IMR-90 (cell line): ENCODE measurements around the gene TRAF3. TPM values are rescaled to one million over a fixed set of nuclear protein-coding genes. Genes with fewer than 3 reads are reported as not detected.

Experiments used
- ATAC-seq: fragments of 200-7000 bp; cut with Tn5 transposase; 2 replicates; pipeline ENCODE4 v1.9.1; 2020; ENCODE audit warnings: low read depth, mild to moderate bottlenecking, moderate library complexity
- BruUV-seq: library from RNA; stranded (reverse); fragments of 400-500 nt; replicated peaks from 2 replicates; lab custom pipeline; 2021; lab: Mats Ljungman, UMichigan
- CTCF ChIA-PET: fragments of 300-600 bp; formaldehyde crosslinking; extraction: SDS; loops from one replicate; lab custom pipeline; 2021; ENCODE audit warnings: antibody characterized with exemption; lab: Yijun Ruan, JAX
- POLR2A ChIA-PET: fragments of 300-600 bp; sonication (Branson Sonifier 250); formaldehyde crosslinking; loops from one replicate; lab custom pipeline; 2022; ENCODE audit warnings: antibody characterized with exemption; ENCODE audit not compliant: unreplicated experiment; lab: Charles Lee
- DNase-seq: peaks from one replicate; pipeline ENCODE4 v3.0.0; 2013
- H2AFZ ChIP-seq: replicated peaks from 2 replicates; pipeline ENCODE3; 2013; ENCODE audit warnings: low read length, mild to moderate bottlenecking; ENCODE audit not compliant: poor library complexity
- H2AK5ac ChIP-seq: 2 replicates; pipeline ENCODE4 v1.6.1; 2013; ENCODE audit warnings: low read depth, low read length, inconsistent platforms
- H2AK9ac ChIP-seq: replicated peaks from 2 replicates; pipeline ENCODE3; 2013; ENCODE audit warnings: mild to moderate bottlenecking, low read depth, low read length, moderate library complexity; ENCODE audit not compliant: poor library complexity
- H2BK120ac ChIP-seq: 2 replicates; pipeline ENCODE4 v1.6.1; 2013; ENCODE audit warnings: low read depth, low read length, inconsistent platforms
- H2BK15ac ChIP-seq: 3 replicates; pipeline ENCODE4 v1.6.1; 2013; ENCODE audit warnings: low read depth, low read length, inconsistent platforms
- H2BK20ac ChIP-seq: 2 replicates; pipeline ENCODE4 v1.6.1; 2013; ENCODE audit warnings: low read depth, mild to moderate bottlenecking, inconsistent platforms, low read length, moderate library complexity
- H2BK5ac ChIP-seq: 2 replicates; pipeline ENCODE4 v1.6.1; 2013; ENCODE audit warnings: mild to moderate bottlenecking, low read depth, low read length, inconsistent platforms; ENCODE audit not compliant: poor library complexity, severe bottlenecking
- H3K14ac ChIP-seq: replicated peaks from 2 replicates; pipeline ENCODE4 v1.6.1; 2013; ENCODE audit warnings: low read depth, low read length, inconsistent platforms
- H3K18ac ChIP-seq: 2 replicates; pipeline ENCODE4 v1.6.1; 2013; ENCODE audit warnings: low read depth, low read length, control low read depth
- H3K23ac ChIP-seq: 2 replicates; pipeline ENCODE4 v1.6.1; 2013; ENCODE audit warnings: low read depth, low read length, inconsistent platforms
- H3K27ac ChIP-seq: 2 replicates; pipeline ENCODE4 v1.5.1; 2013; ENCODE audit warnings: mild to moderate bottlenecking, control low read depth, low read length; ENCODE audit not compliant: insufficient read depth
- H3K27me3 ChIP-seq: 2 replicates; pipeline ENCODE4 v1.6.1; 2013; ENCODE audit warnings: low read length; ENCODE audit not compliant: control insufficient read depth, insufficient read depth
- H3K36me3 ChIP-seq: 2 replicates; pipeline ENCODE4 v1.6.1; 2013; ENCODE audit warnings: low read length, mixed read lengths; ENCODE audit not compliant: control insufficient read depth, insufficient read depth
- H3K4ac ChIP-seq: 2 replicates; pipeline ENCODE4 v1.6.1; 2013; ENCODE audit warnings: low read depth, low read length, inconsistent platforms
- H3K4me1 ChIP-seq: 2 replicates; pipeline ENCODE4 v1.6.1; 2013; ENCODE audit warnings: low read length, mixed read lengths; ENCODE audit not compliant: control insufficient read depth, insufficient read depth
- H3K4me2 ChIP-seq: 2 replicates; pipeline ENCODE4 v1.6.1; 2013; ENCODE audit warnings: low read depth, mild to moderate bottlenecking, control low read depth, low read length, moderate library complexity
- H3K4me3 ChIP-seq: 2 replicates; pipeline ENCODE4 v1.5.1; 2013; ENCODE audit warnings: low read depth, mild to moderate bottlenecking, control low read depth, low read length, moderate library complexity; ENCODE audit not compliant: insufficient read depth
- H3K56ac ChIP-seq: 2 replicates; pipeline ENCODE4 v1.6.1; 2013; ENCODE audit warnings: low read length, inconsistent platforms; ENCODE audit not compliant: insufficient read depth; ENCODE audit errors: extremely low read depth
- H3K79me1 ChIP-seq, 2 experiments: 2 replicates each; pipeline ENCODE4 v1.6.1; 2013; ENCODE audit warnings: low read length in 2 of 2, inconsistent platforms in 1 of 2, low read depth in 1 of 2
- H3K9ac ChIP-seq: 2 replicates; pipeline ENCODE4 v1.6.1; 2013; ENCODE audit warnings: low read depth, low read length, control low read depth
- H3K9me1 ChIP-seq: 2 replicates; pipeline ENCODE4 v1.6.1; 2013; ENCODE audit warnings: low read length, inconsistent platforms; ENCODE audit not compliant: insufficient read depth
- H3K9me3 ChIP-seq: 2 replicates; pipeline ENCODE4 v1.6.1; 2013; ENCODE audit warnings: low read length; ENCODE audit not compliant: control insufficient read depth, insufficient read depth
- H4K20me1 ChIP-seq: 2 replicates; pipeline ENCODE4 v1.6.1; 2013; ENCODE audit warnings: low read length, inconsistent platforms; ENCODE audit not compliant: insufficient read depth
- H4K5ac ChIP-seq: 2 replicates; pipeline ENCODE4 v1.6.1; 2013; ENCODE audit warnings: mild to moderate bottlenecking, low read depth, low read length, control low read depth
- H4K8ac ChIP-seq, 2 experiments: 2 replicates each; pipeline ENCODE4 v1.6.1; 2013; ENCODE audit warnings: low read depth in 2 of 2, low read length in 2 of 2, control low read depth in 1 of 2, inconsistent platforms in 1 of 2
- H4K91ac ChIP-seq: 2 replicates; pipeline ENCODE4 v1.6.1; 2013; ENCODE audit warnings: low read depth, low read length, inconsistent platforms; ENCODE audit not compliant: insufficient read depth
- BHLHE40 ChIP-seq: fragments of 150-350 bp; IDR thresholded peaks from 2 replicates; pipeline ENCODE4 v1.6.1; 2016; ENCODE audit warnings: mild to moderate bottlenecking, low read depth, low read length
- CEBPB ChIP-seq: IDR thresholded peaks from 2 replicates; pipeline ENCODE4 v1.6.1; 2012; ENCODE audit warnings: low read depth, low read length, improper control_type of control experiment
- FOS ChIP-seq: fragments of 150-350 bp; IDR thresholded peaks from 2 replicates; pipeline ENCODE4 v1.6.1; 2016; ENCODE audit warnings: low read depth, low read length
- MAFK ChIP-seq: IDR thresholded peaks from 2 replicates; pipeline ENCODE4 v1.6.1; 2012; ENCODE audit warnings: low read depth, low read length, improper control_type of control experiment
- MXI1 ChIP-seq: IDR thresholded peaks from 2 replicates; pipeline ENCODE4 v1.6.1; 2012; ENCODE audit warnings: low read depth, mild to moderate bottlenecking, low read length, moderate library complexity, borderline replicate concordance
- RAD21 ChIP-seq: IDR thresholded peaks from 2 replicates; pipeline ENCODE4 v1.6.1; 2012; ENCODE audit warnings: low read length, improper control_type of control experiment
- RFX5 ChIP-seq: IDR thresholded peaks from 2 replicates; pipeline ENCODE4 v1.8.0; 2012; ENCODE audit warnings: low read depth, mild to moderate bottlenecking, low read length, moderate library complexity
- SMC3 ChIP-seq: fragments of 150-350 bp; IDR thresholded peaks from 2 replicates; pipeline ENCODE4 v1.6.1; 2016; ENCODE audit warnings: low read depth, mild to moderate bottlenecking, antibody characterized with exemption, low read length, moderate library complexity
- WGBS, 2 experiments: methylation state at CpG; one replicate each; pipeline versions ENCODE4 v1.1.5 to v1.1.7; 2013; ENCODE audit warnings: missing lambda C conversion rate in 2 of 2; ENCODE audit not compliant: insufficient read length in 1 of 2; ENCODE audit errors: extremely low coverage in 2 of 2; 5-methylcytosine and 5-hydroxymethylcytosine counted together
- dilution Hi-C: fragments of 300-500 bp; cut with HindIII; formaldehyde crosslinking; loops from one replicate; pipeline ENCODE4 v1.14.3; 2018; ENCODE audit warnings: low sequenced_read_pairs; ENCODE audit not compliant: unreplicated experiment
- in situ Hi-C: fragments of 300-500 bp; cut with MboI; formaldehyde crosslinking; loops from 3 replicates; pipeline ENCODE4 v1.14.3; 2019; ENCODE audit warnings: low sequenced_read_pairs, inconsistent platforms, mixed read lengths
- intact Hi-C: fragments of 100-400 bp; cut with micrococcal nuclease; formaldehyde crosslinking; loops from 2 replicates; pipeline ENCODE4 v1.10.0; 2022
- polyA plus RNA-seq, 3 experiments: library from polyadenylated mRNA; depleted of rRNA; stranded (reverse); fragments of >200 nt; gene quantifications; 2 replicates each; pipeline ENCODE4 v1.2.3, GENCODE V29; 2012; ENCODE audit warnings: low replicate concordance in 1 of 3
- total RNA-seq: library from RNA; depleted of rRNA; stranded (reverse); fragments of >200 nt; gene quantifications from 2 replicates; pipeline ENCODE4 v1.2.3, GENCODE V29; 2012
- TF ChIP-seq, protein P1 (sequence below): conservative IDR thresholded peaks from 2 replicates; pipeline ENCODE4 v1.5.1; 2012; ENCODE audit warnings: mild to moderate bottlenecking, low read depth, low read length, improper control_type of control experiment

The TRAF3 gene
- total and polyA plus RNA-seq, 2 of the 4 experiments (the other 2 are of a cell fraction), result 21.2 to 25.3 TPM

DNA sequence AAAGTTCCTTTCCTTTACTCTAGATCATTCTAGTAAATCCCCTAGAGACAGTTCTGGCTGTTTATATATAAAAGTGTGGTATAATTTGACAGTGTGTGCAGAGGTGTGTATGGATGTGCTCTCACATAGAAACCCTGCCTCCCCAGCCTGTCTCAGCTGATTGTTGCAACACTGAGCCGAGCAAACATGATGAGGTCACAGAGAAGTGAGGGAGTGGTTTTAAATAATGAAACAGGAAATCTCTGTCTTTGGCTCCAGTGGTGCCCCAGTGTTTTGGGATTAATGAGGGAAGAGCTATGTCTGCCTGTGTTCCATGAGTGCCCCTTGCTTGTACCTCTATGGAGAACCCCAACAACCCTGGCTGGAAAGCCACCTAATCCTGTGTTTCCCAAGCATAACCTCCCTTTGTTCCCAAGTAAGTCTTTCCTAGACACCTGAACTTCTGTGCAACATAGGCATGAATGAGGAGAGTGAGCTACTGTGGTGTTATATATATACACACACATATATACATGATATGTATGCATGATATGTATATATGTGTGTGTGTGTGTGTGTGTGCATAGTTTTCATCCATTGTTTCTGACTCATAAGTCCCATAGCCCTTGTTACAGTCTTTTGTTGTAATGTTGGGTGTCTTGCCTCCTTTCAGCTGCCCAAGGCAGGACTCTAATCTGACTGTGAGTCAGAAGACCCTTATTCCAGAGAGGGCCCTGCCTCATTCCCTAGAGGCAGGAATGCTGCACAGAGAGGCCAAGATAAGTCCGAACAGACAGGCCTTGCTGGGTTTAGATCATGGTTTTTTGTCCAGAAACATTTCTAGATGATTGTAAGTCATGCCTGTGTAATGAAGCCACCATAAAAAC, 18.0 kb downstream of the TRAF3 start:
- TF ChIP-seq, protein P1, sequence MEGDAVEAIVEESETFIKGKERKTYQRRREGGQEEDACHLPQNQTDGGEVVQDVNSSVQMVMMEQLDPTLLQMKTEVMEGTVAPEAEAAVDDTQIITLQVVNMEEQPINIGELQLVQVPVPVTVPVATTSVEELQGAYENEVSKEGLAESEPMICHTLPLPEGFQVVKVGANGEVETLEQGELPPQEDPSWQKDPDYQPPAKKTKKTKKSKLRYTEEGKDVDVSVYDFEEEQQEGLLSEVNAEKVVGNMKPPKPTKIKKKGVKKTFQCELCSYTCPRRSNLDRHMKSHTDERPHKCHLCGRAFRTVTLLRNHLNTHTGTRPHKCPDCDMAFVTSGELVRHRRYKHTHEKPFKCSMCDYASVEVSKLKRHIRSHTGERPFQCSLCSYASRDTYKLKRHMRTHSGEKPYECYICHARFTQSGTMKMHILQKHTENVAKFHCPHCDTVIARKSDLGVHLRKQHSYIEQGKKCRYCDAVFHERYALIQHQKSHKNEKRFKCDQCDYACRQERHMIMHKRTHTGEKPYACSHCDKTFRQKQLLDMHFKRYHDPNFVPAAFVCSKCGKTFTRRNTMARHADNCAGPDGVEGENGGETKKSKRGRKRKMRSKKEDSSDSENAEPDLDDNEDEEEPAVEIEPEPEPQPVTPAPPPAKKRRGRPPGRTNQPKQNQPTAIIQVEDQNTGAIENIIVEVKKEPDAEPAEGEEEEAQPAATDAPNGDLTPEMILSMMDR, result peak; percentile 62
- TF ChIP-seq SMC3 (peak; percentile 29; the same call in 1 of the 2 replicates), RAD21 (peak; percentile 42), CEBPB (peak; percentile 98), FOS (peak; percentile 58), BHLHE40 (0 out of 2 replicates have a peak, but pooled peaks have one; percentile 4), RFX5 (no peak), MXI1 (0 out of 2 replicates have a peak, but pooled peaks have one; percentile 24), MAFK (no peak)
- peak overlapping the region; percentile 84 for H4K91ac ChIP-seq
- peak overlapping the region; percentile 69 for H2BK120ac ChIP-seq
- peaks cover 58% of the 10 kb centered on the region for H4K20me1 ChIP-seq
- peak overlapping the region; percentile 69 for H3K23ac ChIP-seq
- H3K4ac ChIP-seq, result peak overlapping the region; percentile 84
- peaks cover 38 to 78% of the 10 kb centered on the region in 2 experiments for H3K79me1 ChIP-seq
- ChIA-PET CTCF (no interaction called here), POLR2A (no interaction called here)
- peak overlapping the region; percentile 73; the same call in 1 of the 3 replicates for H2BK15ac ChIP-seq
- H2AK9ac ChIP-seq, result peak overlapping the region; percentile 8
- peak overlapping the region; percentile 45 to 70; a peak in 3 of 4 replicates for H4K8ac ChIP-seq
- in situ Hi-C loops (no loop called here), intact Hi-C loops (loop anchor here (5.0 kb wide), 1 partner anchor 97 kb away; no protein-coding TSS in a partner anchor), dilution Hi-C loops (no loop called here)
- no peak overlapping the region for H3K4me3 ChIP-seq
- H2BK20ac ChIP-seq, result peak overlapping the region; percentile 64; the same call in 1 of the 2 replicates
- H3K27me3 ChIP-seq, result no peaks in the 10 kb centered on the region
- H4K5ac ChIP-seq, result peak overlapping the region; percentile 95
- peak overlapping the region; percentile 72 for H3K27ac ChIP-seq
- ATAC-seq, result peak; percentile 85
- peak overlapping the region; percentile 44; the same call in 1 of the 2 replicates for H3K9ac ChIP-seq
- H3K9me3 ChIP-seq, result peaks cover 2% of the 10 kb centered on the region; the same call in 1 of the 2 replicates
- no peak overlapping the region for H3K56ac ChIP-seq
- no CpG with 5 or more reads among the region's 2 CpGs for WGBS, 2 experiments
- H3K14ac ChIP-seq, result peak overlapping the region; percentile 62
- DNase-seq, result peak; percentile 91
- peak overlapping the region; percentile 41; the same call in 1 of the 2 replicates for H2AK5ac ChIP-seq
- BruUV-seq, result no TSS peak
- peak overlapping the region; percentile 77 for H3K18ac ChIP-seq
- H2AFZ ChIP-seq, result peak overlapping the region; percentile 56
- H2BK5ac ChIP-seq, result peak overlapping the region; percentile 71
- H3K4me1 ChIP-seq, result peaks cover 16% of the 10 kb centered on the region
- peaks cover 23% of the 10 kb centered on the region for H3K9me1 ChIP-seq
- H3K4me2 ChIP-seq, result peak overlapping the region; percentile 87
- H3K36me3 ChIP-seq, result no peaks in the 10 kb centered on the region
